GM21447 (cell line): ENCODE data around the gene PKM.

Experiments used
- ATAC-seq: cut with Tn5 transposase; IDR thresholded peaks from one replicate; pipeline ENCODE4 v1.9.1; 2021; ENCODE audit not compliant: unreplicated experiment

The PKM gene

DNA sequence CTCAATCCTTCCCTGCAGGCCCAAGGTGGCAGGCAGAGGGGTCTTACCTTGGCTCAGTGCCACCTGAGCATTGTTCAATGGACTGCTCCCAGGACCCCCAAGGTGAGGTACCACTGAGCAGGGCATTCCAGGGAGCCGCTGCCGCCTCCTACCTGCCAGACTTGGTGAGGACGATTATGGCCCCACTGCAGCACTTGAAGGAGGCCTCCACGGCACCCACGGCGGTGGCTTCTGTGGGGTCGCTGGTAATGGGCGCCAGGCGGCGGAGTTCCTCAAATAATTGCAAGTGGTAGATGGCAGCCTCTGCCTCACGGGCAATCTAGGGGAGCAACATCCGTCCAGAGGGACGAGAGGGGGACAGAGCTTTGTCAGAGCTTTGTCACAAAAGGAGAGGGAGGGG lies 28.7 kb downstream of the PKM start:
- ATAC-seq: no peak

DNA sequence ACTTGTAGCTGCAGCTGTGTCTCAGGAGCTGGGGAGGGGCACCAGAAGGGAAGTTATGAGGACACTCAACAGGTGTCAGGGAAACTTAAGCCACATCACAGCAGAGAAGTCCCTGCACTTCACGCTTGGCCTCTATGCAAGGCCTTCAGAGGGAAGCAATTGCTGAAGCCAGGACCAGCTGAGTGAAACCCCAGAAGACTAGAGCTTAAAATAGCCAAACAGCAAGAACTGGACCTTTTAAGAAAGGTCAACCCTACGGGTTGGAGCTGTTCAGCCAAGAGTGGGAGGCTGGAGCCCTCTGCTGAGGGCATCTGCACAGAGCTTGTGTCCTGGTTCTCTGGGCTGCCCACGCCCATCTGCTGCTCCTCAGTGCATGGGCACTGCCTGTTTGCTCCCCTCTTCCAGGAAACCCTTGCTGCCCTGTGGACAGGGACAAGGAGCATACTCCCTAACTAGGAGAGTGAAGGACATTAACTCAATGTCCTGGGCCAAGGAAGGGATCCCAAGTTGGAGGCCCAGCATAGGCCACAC lies 29.5 kb downstream of the PKM start:
- ATAC-seq: no peak

DNA sequence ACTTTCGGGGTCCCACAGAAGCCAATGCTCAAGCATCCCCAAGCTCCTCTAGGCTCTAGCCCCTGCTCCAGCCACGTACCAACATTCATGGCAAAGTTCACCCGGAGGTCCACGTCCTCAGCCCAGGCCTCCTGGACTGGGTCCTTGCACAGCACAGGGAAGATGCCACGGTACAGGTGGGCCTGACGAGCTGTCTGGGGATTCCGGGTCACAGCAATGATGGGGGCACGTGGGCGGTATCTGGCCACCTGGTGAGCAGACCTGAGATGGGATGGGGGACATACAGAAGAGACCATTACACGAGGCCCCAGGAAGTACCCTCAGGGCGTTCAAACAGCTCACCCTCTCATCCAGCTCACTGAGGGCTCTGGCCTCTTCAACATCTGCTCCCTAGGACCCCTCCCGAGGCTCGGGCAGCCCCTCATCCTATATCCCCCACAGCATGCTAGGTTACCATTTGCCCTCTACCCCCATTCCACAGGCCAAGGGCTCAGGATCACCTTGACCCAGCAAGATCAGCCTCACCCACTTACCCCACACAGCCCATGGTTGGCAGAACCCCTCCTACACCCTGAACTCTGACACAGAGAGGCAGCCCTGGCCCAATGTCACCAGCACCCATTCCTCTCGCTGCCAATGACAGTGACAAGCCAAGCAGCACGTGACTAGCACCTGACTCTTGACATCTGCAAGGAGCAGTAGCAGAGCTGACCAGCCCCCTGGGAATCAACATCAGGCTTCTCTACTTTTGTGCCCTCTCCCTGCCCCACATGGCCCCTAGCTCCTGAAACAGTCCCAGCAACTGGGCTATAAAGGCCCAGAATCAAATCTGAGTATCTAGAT lies 30.4 kb downstream of the PKM start:
- ATAC-seq: no peak

DNA sequence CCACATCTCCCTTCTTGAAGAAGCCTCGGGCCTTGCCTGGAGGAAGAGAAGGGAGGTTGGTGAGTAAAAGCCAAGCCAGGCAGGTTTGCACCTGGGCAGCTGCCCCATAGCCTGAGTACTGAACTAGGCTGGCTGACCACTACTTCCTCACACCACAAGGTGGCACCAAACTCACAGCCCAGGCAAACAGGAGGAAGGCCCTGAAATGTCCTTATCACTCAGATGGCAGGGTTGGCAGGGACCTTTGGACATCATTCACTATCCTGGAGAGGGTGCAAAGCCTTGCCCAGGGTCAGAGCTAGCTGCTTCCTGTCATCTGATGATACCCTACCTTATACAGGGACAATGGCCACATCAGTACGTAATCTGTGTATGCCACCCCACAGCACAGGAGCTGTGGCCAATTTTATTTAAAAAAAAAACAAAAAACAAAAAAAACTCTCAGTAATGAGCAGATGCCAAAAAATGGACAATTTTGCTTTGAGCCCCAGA lies 31.2 kb downstream of the PKM start:
- no peak for ATAC-seq

DNA sequence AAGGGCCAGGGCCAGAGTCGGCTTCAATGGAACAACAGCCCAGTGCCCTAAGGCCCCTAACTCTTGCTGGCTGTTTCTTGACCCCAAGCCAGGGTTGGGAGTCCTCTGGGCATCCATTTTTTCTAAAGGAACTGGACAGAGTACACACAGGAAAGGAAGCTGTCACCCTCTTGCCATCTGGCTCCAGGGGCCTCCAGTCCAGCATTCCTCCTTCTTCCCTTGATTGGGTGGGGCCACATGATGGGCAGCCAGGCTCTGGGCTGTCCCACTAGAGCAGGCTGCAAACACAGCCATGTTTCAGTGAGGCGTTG lies 31.8 kb downstream of the PKM start:
- ATAC-seq: no peak

DNA sequence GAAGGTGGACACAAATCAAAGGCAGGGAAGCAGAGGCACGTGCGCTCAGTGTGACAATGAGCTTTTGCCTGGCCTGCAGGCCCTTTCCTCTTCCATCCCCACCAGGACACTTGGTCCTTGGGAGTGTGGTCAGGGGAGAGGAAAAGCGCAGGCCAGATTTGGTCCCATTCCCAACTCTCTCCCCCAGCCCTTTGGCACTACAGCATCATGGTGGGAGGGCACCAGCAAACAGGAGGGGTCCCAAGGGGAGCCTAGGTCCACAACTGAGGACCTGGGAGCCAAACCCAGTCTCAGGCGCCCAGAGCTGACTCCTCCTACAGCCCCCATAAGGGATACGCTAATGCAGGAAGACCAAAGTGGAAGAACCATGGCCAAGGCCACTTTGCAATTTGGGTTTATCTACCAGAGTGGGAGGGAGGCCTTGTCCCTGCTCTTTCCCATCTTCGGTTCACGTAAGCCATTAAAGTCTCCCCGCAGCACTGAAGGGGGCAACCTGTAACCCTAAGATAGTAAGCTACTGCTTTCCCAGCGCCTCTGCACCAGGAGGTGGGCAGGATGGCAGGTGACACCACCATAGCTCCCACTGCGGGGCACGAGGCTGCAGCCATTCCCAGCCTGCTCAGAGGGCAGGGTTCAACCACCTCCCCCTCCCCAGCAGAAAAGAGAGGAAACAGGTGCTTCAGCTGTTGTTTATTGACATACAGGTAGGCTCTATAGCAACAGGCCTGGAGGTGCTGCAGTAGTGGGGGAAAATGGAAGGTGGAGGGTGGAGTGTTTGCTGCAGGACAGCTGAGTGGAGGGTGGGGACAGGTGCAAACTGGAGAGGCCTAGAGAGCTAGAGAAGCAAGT lies 32.4 kb downstream of the PKM start:
- ATAC-seq: no peak

DNA sequence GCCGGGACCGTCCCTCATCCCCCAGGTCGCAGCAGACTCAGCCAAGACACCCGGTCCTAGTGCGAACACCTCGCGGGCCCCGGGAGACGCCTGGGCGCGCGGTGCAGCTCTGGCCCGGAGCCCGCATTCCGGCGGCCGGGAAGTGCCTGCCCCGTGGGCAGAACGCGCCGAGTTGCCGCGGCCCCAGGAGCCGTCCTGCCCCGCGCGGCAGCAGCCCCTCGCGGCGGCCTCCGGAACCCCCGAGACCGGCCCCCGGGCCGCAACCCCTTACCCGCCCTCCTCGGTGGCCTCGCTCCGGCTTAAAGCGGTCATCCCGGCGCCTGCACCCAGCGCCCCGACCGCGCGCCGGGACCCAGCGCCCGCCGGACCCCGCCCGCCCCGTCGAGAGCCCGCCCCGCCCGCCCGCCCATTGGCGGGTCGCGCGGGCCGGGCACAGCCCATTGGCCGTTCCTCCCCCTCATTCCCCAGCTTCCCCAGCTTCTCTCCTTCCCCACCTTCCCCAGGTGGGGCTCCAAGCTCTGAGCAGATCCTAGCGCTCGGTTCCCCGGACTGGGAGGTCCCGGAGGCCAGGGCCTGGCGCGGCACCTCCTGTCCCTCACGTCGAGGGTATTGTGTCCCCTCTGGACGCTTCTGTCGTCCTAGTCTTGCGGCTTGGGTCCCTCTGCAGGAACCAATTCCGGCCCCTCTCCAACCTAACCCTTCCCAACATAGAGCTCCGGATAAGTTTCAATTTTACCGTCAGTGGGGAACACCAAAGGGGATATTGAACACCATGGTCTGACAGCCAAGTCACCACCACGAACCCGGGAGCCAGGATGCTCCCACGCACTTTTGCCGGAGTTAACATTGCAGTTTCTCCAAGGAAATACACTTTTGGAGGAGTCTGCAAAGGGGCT lies 33.3 kb downstream of the PKM start, which contains the start of gene GRAMD2A:
Gene GRAMD2A, minus strand, starts transcription at position 328 of the 896 bp plus-strand sequence.
- ATAC-seq: no peak

DNA sequence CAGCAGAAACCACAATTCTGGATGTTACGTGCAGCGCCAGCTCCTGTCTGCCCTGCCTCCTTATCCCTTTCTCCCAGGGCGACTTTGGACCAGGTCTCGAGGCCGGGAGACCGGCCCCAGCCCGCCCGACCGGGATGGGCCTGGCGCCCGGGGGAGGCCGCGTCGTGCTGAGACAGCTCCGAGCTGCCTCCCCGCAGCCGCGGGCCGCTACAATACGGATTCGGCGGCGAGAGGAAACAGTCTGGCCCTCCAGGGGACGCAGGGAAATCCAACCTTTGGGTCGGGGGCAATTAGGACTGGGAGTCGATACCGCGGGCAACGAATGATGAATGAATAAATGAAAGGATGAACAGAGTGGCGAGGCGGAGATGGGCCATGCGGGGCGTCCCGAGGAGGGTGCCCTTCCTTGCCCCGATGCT lies 33.9 kb downstream of the PKM start:
- no peak for ATAC-seq

DNA sequence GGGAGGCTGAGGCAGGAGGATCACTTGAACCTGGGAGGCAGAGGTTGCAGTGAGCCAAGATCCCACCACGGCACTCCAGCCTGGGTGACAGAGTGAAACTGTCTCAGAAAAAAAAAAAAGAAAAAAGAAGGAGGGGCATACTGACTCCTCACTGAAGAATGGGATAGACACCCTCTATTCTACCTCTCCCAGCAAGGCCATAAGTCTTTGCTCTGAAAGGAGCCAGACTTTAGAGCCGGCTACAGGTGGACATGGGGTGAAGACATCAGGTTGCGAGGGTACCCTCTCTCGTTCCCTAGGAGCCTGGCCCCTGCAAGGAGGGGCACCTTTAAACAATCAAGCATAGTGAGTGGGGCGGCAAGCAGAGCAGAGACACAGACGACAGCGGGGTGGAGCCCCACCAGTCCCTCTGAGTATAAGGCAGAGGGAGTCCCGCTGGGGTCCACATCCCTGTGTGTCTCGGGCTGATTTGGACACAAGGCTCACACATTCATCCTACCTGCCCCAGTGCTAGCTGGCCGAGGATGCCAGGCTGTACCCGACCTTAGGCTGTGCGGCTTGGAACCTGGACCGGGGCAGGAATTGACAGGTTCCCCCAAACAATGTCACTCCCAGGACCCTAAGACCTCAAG lies 34.5 kb downstream of the PKM start:
- no peak for ATAC-seq

DNA sequence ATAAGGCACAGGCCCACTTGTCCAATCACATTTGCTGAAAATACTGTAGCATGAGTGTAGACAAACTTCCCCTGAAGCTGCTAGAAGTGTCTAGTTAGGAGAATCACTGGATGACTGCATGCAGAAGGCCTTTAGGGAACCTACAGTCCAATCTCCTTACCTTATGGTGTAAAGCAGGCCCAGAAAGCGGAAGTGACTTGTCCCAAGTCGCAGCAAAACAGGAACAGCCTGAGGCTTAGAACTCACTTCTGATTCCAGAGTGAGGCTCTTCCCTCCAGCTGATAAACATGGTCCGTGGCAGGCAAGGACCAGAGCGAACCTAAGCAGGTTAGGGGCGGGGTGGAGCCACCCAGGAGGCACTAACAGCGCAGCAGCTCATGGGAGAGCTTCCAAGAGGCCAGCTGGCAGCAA lies 35.9 kb downstream of the PKM start:
- ATAC-seq: no peak

DNA sequence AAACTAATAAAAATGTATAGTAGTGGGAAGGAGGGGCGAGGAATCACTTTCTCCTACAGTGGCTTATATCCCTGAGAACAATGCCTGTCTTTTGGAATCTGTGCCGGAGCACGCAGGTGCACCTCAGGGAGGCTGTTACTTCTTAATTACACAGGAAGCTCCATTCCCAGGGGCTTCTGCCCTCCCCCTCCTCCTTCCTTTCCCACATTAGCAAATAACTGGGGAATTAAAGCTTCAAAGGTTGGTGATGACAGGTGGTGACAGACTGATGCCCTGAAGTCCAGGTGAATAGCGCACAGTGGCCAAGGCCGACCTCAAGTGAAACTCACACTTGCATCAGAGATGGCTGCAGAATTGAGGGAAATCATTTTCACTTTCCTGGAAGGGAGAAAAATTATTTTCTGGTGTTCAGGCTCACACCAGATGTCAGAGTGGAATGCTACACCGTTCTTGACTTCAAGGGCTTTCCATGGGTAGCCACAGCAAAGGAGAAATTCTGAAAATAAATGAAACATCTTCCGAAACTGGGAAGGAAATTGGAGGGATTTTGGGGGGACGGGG lies 37.1 kb downstream of the PKM start:
- no peak for ATAC-seq

DNA sequence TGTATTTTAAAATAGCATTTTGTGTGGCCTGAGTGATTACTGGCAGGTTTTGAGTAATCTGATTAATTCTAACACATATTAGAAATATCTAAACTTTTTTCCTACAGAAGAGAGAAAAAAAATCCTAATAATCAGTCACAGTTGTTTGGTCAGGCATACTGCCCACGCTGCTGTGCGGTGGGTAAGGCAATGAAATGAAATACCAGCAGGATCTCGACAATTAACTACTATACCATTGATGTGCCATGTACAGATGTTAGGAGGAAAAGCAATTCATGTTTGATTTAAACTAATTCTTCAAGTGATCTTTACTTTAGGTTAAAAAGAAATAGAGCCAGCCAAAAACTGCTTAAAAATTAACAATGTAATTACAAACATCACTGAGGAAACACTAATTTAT lies 38.6 kb downstream of the PKM start:
- no peak for ATAC-seq

DNA sequence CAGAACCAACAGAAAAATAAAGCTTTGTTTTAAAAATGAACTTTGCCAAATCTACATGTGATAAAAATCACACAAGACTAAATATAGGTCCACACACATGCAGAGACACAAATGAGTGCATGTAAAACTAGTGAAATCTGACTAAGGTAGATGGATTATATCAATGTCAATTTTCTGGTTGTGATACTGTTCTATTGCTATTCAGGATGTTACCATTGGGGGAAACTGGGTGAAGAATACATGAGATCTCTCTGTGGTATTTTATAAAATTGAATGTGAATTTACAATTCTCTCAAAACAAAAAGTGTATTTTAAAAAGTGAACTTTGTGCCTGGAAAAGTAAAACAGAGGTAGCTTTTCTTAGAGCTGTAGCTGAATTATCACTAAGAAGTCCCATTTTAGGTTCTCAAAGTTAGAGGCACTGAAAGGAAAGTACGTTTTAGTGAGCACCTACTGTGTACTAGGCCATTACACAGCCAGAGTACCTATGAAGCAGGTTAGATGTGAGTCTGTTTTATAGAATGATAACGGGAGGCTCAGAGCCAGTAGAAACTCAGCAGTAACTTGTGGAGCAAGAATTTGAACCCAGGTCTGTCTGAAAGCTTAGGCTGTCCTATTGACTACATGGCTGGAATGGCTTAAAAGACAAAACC lies 41.6 kb downstream of the PKM start:
- ATAC-seq: no peak

DNA sequence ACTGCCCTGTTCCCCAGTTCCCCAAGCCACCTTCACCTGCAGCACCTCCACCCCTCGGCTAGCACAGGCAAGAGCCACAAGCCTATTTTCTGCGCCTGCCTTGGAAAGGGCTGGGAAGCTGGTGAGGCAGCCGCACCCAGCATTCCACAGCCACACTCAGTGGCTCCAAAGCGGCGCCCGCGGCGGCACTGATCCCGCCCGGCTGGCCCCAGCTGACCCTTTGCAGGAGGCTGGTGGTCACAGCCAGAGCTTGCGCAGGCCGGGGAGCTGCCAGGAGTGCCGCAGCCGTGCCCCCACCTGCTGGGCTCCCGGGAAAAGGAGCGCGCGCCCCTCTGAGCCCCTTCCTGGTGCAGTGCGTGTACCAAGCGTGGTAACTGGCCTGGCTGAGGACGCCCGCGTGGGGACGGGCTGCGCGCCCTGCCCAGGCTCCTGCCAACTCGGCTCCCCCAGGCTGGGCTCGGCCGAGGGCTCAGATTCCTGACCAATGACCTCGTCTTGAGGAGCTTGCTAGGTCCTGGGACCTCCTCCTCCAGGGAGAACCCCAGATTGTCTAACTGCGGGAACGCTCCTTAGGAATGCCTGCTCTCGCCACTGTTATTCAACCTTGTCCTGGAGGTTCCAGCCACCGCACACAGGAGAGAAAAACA lies 46.7 kb downstream of the PKM start:
- ATAC-seq: no peak

DNA sequence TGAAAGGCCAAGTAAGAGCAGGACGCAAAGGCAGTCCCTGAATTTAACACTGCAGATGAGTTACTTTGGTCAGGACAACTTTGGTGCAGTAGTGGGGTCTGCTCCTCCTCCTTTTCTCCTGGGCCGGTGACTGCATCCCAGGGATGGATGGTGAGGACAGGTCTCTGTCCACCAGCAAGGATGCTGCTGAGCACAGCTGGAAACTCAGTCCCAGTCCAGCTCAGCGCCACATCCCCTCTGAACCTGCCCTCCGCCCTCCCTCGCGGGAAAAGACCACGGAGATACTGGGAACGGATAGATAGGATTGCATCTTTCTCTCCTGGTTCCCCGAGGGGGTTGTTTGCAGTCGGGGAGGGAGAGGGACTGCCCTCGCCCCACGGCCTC lies 47.2 kb downstream of the PKM start:
- ATAC-seq: no peak

DNA sequence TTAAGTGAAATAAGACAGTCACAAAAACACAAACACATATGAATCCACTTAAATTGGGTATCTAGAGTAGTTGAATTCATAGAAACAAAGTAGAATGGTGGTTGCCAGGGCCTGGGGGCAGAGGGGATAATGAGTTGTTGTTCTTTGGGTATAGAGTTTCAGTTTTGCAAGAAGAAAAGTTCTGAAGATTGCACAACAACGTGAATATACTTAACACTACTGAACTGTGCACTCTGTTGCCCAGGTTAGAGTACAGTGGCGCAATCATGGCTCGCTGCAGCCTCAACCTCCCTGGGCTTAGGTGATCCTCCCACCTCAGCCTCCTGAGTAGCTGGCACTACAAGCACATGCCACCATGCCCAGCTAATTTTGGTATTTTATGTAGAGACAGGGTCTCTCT lies 48.3 kb downstream of the PKM start:
- no peak for ATAC-seq

DNA sequence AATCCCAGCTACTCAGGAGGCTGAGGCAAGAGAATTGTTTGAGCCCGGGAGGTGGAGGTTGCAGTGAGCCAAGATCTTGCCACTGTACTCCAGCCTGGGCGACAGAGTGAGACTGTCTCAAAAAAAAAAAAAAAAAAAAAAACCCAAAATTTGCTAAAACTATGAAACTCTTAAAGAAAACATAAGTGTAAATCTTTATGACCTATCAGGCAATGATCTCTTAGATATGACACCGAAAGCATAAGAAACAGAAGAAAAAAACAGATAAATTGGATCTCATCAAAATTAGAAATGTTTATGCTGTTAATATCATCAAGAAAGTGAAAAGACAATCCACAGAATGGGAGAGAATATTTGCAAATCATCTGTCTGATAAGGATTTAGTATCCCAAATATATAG lies 48.7 kb downstream of the PKM start:
- no peak for ATAC-seq

DNA sequence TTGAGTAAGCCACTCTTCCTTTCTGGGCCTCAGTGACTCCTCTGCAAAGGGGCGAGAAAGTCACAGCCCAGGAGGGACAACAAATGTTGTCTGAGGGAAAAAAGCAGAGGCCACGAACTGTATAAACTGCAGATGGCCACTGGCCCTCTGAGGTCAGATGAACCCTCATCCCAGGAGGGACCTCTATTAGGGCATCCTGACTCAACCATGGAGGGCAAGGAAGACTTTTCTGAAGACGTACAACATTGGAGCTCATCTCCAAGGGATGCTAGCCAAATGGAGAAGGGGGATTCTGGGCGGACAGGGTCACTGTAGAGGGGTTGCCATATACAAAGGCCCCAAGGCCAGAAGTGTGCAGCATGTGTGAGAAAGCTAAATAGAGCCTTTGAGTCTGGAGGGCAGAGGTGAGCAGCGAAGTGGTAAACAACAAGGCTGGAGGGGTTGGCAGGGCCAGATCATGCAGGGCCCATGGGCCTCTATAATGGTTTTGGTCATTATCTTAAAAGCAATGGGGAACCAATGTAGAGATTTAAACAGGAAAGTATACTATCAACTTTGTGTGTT lies 50.1 kb downstream of the PKM start:
- no peak for ATAC-seq
